Measurements from ENCODE around the gene RAG2.

RAG2 gene

DNA sequence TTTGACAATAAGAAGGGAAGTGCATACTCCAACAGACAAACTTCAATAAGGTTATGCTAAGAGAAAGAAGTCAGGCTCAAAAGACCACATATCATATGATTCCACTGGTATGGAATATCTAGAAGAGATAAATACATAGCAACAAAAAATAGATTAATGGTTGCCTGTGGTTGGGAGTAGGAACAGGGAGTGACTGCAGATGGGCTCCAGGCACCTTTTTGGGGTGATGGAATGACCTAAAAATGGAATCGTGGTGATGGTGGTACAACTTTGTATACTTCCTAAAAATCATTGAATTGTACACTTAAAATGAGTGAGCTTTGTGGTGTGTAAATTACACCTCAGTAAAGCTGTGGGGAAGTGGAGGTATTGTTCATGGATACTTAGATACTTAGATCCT lies 29.0 kb upstream of the RAG2 start:
- TF ChIP-seq OSR1 (CRISPR knock-in tag; IDR thresholded peaks at IDR 0.05) (no peak), ZNF8 (CRISPR knock-in tag; IDR thresholded peaks at IDR 0.05) (no peak), ZC3H10 (CRISPR knock-in tag; IDR thresholded peaks at IDR 0.05) (no peak), ZNF565 (CRISPR knock-in tag; conservative IDR thresholded peaks at IDR 0.05; ENCODE audit: low read depth) (no peak), CSRNP3 (CRISPR knock-in tag; IDR thresholded peaks at IDR 0.05) (no peak), CSDC2 (CRISPR knock-in tag; IDR thresholded peaks at IDR 0.05) (no peak), TOX (CRISPR knock-in tag; IDR thresholded peaks at IDR 0.05; ENCODE audit: borderline replicate concordance) (no peak), ZNF70 (CRISPR knock-in tag; IDR thresholded peaks at IDR 0.05) (no peak), GLIS3 (CRISPR knock-in tag; IDR thresholded peaks at IDR 0.05) (no peak), ISL1 (CRISPR knock-in tag; IDR thresholded peaks at IDR 0.05) (no peak), SNAI2 (CRISPR knock-in tag; IDR thresholded peaks at IDR 0.05) (no peak), PPARA (CRISPR knock-in tag; IDR thresholded peaks at IDR 0.05; ENCODE audit: borderline replicate concordance) (no peak), RARB (CRISPR knock-in tag; IDR thresholded peaks at IDR 0.05) (no peak), TCF4 (CRISPR knock-in tag; IDR thresholded peaks at IDR 0.05; ENCODE audit: borderline replicate concordance) (no peak)
- TF ChIP-seq, protein P1, sequence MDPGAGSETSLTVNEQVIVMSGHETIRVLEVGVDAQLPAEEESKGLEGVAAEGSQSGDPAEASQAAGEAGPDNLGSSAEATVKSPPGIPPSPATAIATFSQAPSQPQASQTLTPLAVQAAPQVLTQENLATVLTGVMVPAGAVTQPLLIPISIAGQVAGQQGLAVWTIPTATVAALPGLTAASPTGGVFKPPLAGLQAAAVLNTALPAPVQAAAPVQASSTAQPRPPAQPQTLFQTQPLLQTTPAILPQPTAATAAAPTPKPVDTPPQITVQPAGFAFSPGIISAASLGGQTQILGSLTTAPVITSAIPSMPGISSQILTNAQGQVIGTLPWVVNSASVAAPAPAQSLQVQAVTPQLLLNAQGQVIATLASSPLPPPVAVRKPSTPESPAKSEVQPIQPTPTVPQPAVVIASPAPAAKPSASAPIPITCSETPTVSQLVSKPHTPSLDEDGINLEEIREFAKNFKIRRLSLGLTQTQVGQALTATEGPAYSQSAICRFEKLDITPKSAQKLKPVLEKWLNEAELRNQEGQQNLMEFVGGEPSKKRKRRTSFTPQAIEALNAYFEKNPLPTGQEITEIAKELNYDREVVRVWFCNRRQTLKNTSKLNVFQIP (CRISPR knock-in tag; IDR thresholded peaks at IDR 0.05; ENCODE audit: borderline replicate concordance, low read depth) = no peak
- TF ChIP-seq, protein P2, sequence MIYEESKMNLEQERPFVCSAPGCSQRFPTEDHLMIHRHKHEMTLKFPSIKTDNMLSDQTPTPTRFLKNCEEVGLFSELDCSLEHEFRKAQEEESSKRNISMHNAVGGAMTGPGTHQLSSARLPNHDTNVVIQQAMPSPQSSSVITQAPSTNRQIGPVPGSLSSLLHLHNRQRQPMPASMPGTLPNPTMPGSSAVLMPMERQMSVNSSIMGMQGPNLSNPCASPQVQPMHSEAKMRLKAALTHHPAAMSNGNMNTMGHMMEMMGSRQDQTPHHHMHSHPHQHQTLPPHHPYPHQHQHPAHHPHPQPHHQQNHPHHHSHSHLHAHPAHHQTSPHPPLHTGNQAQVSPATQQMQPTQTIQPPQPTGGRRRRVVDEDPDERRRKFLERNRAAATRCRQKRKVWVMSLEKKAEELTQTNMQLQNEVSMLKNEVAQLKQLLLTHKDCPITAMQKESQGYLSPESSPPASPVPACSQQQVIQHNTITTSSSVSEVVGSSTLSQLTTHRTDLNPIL (CRISPR knock-in tag; IDR thresholded peaks at IDR 0.05; ENCODE audit: low read depth) = no peak
- TF ChIP-seq, protein P3, sequence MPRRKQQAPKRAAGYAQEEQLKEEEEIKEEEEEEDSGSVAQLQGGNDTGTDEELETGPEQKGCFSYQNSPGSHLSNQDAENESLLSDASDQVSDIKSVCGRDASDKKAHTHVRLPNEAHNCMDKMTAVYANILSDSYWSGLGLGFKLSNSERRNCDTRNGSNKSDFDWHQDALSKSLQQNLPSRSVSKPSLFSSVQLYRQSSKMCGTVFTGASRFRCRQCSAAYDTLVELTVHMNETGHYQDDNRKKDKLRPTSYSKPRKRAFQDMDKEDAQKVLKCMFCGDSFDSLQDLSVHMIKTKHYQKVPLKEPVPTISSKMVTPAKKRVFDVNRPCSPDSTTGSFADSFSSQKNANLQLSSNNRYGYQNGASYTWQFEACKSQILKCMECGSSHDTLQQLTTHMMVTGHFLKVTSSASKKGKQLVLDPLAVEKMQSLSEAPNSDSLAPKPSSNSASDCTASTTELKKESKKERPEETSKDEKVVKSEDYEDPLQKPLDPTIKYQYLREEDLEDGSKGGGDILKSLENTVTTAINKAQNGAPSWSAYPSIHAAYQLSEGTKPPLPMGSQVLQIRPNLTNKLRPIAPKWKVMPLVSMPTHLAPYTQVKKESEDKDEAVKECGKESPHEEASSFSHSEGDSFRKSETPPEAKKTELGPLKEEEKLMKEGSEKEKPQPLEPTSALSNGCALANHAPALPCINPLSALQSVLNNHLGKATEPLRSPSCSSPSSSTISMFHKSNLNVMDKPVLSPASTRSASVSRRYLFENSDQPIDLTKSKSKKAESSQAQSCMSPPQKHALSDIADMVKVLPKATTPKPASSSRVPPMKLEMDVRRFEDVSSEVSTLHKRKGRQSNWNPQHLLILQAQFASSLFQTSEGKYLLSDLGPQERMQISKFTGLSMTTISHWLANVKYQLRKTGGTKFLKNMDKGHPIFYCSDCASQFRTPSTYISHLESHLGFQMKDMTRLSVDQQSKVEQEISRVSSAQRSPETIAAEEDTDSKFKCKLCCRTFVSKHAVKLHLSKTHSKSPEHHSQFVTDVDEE (CRISPR knock-in tag; IDR thresholded peaks at IDR 0.05) = no peak
- ATAC-seq = no peak

GRCh38 chr11:36623494-36623893 lies 25.5 kb upstream of the RAG2 start:
- no peak for ATAC-seq
- TF ChIP-seq ZC3H10 (CRISPR knock-in tag; IDR thresholded peaks at IDR 0.05) (no peak), ARNTL (CRISPR knock-in tag; IDR thresholded peaks at IDR 0.05; ENCODE audit: borderline replicate concordance, low read depth) (no peak), CSRNP3 (CRISPR knock-in tag; IDR thresholded peaks at IDR 0.05) (no peak), ZNF8 (CRISPR knock-in tag; IDR thresholded peaks at IDR 0.05) (no peak), TCF4 (CRISPR knock-in tag; IDR thresholded peaks at IDR 0.05; ENCODE audit: borderline replicate concordance) (no peak), ZNF70 (CRISPR knock-in tag; IDR thresholded peaks at IDR 0.05) (no peak)

GRCh38 chr11:36622431-36623136 lies 24.5 kb upstream of the RAG2 start:
- ATAC-seq = peak; percentile 98
- TF ChIP-seq ZNF565 (CRISPR knock-in tag; conservative IDR thresholded peaks at IDR 0.05; ENCODE audit: low read depth) (no peak), GLIS3 (CRISPR knock-in tag; IDR thresholded peaks at IDR 0.05) (no peak), ZFP3 (CRISPR knock-in tag; IDR thresholded peaks at IDR 0.05) (no peak), ISL1 (CRISPR knock-in tag; IDR thresholded peaks at IDR 0.05) (no peak), RARB (CRISPR knock-in tag; IDR thresholded peaks at IDR 0.05) (no peak), ARNTL (CRISPR knock-in tag; IDR thresholded peaks at IDR 0.05; ENCODE audit: borderline replicate concordance, low read depth) (no peak), ZNF70 (CRISPR knock-in tag; IDR thresholded peaks at IDR 0.05) (no peak), BACH2 (CRISPR knock-in tag; IDR thresholded peaks at IDR 0.05; ENCODE audit: borderline replicate concordance) (no peak), ESRRG (CRISPR knock-in tag; IDR thresholded peaks at IDR 0.05) (no peak), ZNF8 (CRISPR knock-in tag; IDR thresholded peaks at IDR 0.05) (no peak), SNAI2 (CRISPR knock-in tag; IDR thresholded peaks at IDR 0.05) (no peak), TOX (CRISPR knock-in tag; IDR thresholded peaks at IDR 0.05; ENCODE audit: borderline replicate concordance) (no peak)
- TF ChIP-seq, protein P4, sequence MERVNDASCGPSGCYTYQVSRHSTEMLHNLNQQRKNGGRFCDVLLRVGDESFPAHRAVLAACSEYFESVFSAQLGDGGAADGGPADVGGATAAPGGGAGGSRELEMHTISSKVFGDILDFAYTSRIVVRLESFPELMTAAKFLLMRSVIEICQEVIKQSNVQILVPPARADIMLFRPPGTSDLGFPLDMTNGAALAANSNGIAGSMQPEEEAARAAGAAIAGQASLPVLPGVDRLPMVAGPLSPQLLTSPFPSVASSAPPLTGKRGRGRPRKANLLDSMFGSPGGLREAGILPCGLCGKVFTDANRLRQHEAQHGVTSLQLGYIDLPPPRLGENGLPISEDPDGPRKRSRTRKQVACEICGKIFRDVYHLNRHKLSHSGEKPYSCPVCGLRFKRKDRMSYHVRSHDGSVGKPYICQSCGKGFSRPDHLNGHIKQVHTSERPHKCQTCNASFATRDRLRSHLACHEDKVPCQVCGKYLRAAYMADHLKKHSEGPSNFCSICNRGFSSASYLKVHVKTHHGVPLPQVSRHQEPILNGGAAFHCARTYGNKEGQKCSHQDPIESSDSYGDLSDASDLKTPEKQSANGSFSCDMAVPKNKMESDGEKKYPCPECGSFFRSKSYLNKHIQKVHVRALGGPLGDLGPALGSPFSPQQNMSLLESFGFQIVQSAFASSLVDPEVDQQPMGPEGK (CRISPR knock-in tag; IDR thresholded peaks at IDR 0.05; ENCODE audit: borderline replicate concordance) = no peak
- TF ChIP-seq, protein P3 (CRISPR knock-in tag; IDR thresholded peaks at IDR 0.05) = no peak
